CD4-positive, alpha-beta memory T cell (primary cell): ENCODE results near the gene FNDC7. TPM values are rescaled to one million over a fixed set of nuclear protein-coding genes. Genes with fewer than 3 reads are reported as not detected.

Source experiments
- CTCF ChIA-PET: fragments of 350-600 bp; sonication (Branson Sonifier 250); formaldehyde crosslinking; loops from one replicate; lab custom pipeline; 2021; ENCODE audit warnings: inconsistent platforms; ENCODE audit not compliant: partially characterized antibody; lab: Charles Lee
- POLR2A ChIA-PET: fragments of 350-600 bp; sonication (Branson Sonifier 250); formaldehyde crosslinking; loops from one replicate; lab custom pipeline; 2021; ENCODE audit not compliant: partially characterized antibody; lab: Charles Lee
- DNase-seq, 5 donors: peaks; one replicate each; pipeline versions ENCODE4 v3.0.0 to v3.0.0-alpha.2; 2020 to 2022; ENCODE audit warnings: mixed read lengths in 1 of 5
- H3K27ac ChIP-seq: one replicate; pipeline ENCODE4 v1.7.0; 2013; ENCODE audit warnings: low read depth, low read length
- H3K27me3 ChIP-seq: 2 replicates; pipeline ENCODE4 v1.7.0; 2013; ENCODE audit warnings: mild to moderate bottlenecking, low read length, moderate library complexity; ENCODE audit not compliant: insufficient read depth
- H3K36me3 ChIP-seq: 2 replicates; pipeline ENCODE4 v1.7.0; 2013; ENCODE audit warnings: mild to moderate bottlenecking, low read length, moderate library complexity; ENCODE audit not compliant: insufficient read depth
- H3K4me1 ChIP-seq: 2 replicates; pipeline ENCODE4 v1.7.0; 2013; ENCODE audit warnings: mild to moderate bottlenecking, low read length, moderate library complexity; ENCODE audit not compliant: insufficient read depth
- H3K4me3 ChIP-seq, 2 donors: one replicate each; pipeline ENCODE4 v1.7.0; 2013; ENCODE audit warnings: low read length in 2 of 2, mild to moderate bottlenecking in 1 of 2
- H3K9me3 ChIP-seq, 2 donors: one replicate each; pipeline ENCODE4 v1.7.0; 2013; ENCODE audit warnings: low read length in 2 of 2, control low read depth in 1 of 2; ENCODE audit not compliant: control insufficient read depth in 1 of 2
- H3K27ac Mint-ChIP-seq, 7 donors: one replicate each; pipeline ENCODE4 v1.8.0; 2020 to 2021; ENCODE audit warnings: mixed read lengths in 7 of 7, mild to moderate bottlenecking in 6 of 7, inconsistent platforms in 3 of 7, moderate library complexity in 3 of 7
- H3K27me3 Mint-ChIP-seq, 2 donors: one replicate each; pipeline ENCODE4 v1.8.0; 2020 to 2021; ENCODE audit warnings: mixed read lengths in 2 of 2
- H3K36me3 Mint-ChIP-seq, 2 donors: one replicate each; pipeline ENCODE4 v1.8.0; 2020 to 2021; ENCODE audit warnings: mixed read lengths in 2 of 2, inconsistent platforms in 1 of 2, mild to moderate bottlenecking in 1 of 2
- H3K4me1 Mint-ChIP-seq, 4 donors: one replicate each; pipeline ENCODE4 v1.8.0; 2020 to 2021; ENCODE audit warnings: mixed read lengths in 4 of 4, mild to moderate bottlenecking in 1 of 4
- H3K4me3 Mint-ChIP-seq, 8 donors: one replicate each; pipeline ENCODE4 v1.8.0; 2020 to 2021; ENCODE audit warnings: mixed read lengths in 8 of 8, mild to moderate bottlenecking in 7 of 8, moderate library complexity in 6 of 8, inconsistent platforms in 3 of 8
- H3K9me3 Mint-ChIP-seq, 8 donors: one replicate each; pipeline ENCODE4 v1.8.0; 2020 to 2021; ENCODE audit warnings: mixed read lengths in 8 of 8, mild to moderate bottlenecking in 5 of 8, inconsistent platforms in 3 of 8, moderate library complexity in 1 of 8
- intact Hi-C: fragments of 100-400 bp; cut with micrococcal nuclease; formaldehyde crosslinking; loops from one replicate; pipeline ENCODE4 v1.15.1; 2023
- polyA plus RNA-seq, 2 donors: library from polyadenylated mRNA; unstranded; fragments of 300-500 nt; fragmentation: Illumina TruSeq; gene quantifications; one replicate each; pipeline ENCODE4 v1.2.3, GENCODE V29; 2021
- total RNA-seq, 2 experiments: library from RNA; stranded (reverse); gene quantifications; one replicate each; pipeline ENCODE4 v1.2.3, GENCODE V29; 2021

The FNDC7 gene
- total and polyA plus RNA-seq, 4 experiments from 2014 or later: 0.10 to 0.17 (median 0.17) TPM; not detected in 1

DNA sequence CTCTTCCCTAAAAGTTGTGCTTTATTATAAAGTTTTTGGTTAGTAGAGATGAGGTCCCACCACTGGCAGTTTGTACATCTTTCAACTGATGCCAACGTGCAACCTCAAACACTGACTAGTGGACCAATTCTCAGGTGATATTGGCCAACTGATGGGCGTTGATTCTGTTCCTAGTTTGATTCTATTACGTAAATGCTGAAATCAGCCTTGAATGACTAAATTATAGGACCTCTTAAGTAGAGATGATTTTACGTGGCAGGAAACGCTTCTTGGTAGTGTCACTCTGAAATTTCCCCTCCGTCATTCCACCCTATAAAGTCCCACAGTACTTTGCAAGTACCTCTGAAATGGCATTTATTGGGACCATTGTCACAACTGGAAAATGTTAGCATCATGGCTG, 8.8 kb upstream of the FNDC7 start:
- H3K9me3 Mint-ChIP-seq: no peaks in the 10 kb centered on the region
- H3K4me1 Mint-ChIP-seq: peaks cover 42 to 76% (median 58%) of the 10 kb centered on the region in 4 donors
- H3K27ac Mint-ChIP-seq: peak overlapping the region; percentile 93 to 99 (median 95)
- H3K27me3 Mint-ChIP-seq: no peaks in the 10 kb centered on the region
- H3K4me3 Mint-ChIP-seq: peak overlapping the region; percentile 63 to 89 (median 77)
- peaks cover 70% of the 10 kb centered on the region for H3K4me1 ChIP-seq
- peak in 4 of 5 donors; percentile 60 to 76 (median 66) for DNase-seq
- CTCF ChIA-PET: interaction anchor here (1.3 to 3.5 kb wide), 4 partner anchors 11 to 60 kb away, joined by 3 to 57 read pairs (median 8); partner anchors contain the start of gene PRPF38B
- peak overlapping the region; percentile 71 for H3K27ac ChIP-seq
- peak overlapping the region in 1 of 2 donors; percentile 2 for H3K4me3 ChIP-seq
- H3K36me3 ChIP-seq: peaks cover 21% of the 10 kb centered on the region
- POLR2A ChIA-PET: interaction anchor here (0.6 to 9.9 kb wide), 5 partner anchors 7 to 59 kb away, joined by 3 to 283 read pairs (median 36); partner anchors contain the start of genes HENMT1 and PRPF38B
- peaks cover 26 to 35% of the 10 kb centered on the region in 2 donors for H3K36me3 Mint-ChIP-seq
- H3K27me3 ChIP-seq: no peaks in the 10 kb centered on the region
- intact Hi-C loops: loop anchor here (1.0 to 2.0 kb wide), 2 partner anchors 12 to 43 kb away; partner anchors contain the start of genes PRPF38B and STXBP3
- no peaks in the 10 kb centered on the region for H3K9me3 ChIP-seq

DNA sequence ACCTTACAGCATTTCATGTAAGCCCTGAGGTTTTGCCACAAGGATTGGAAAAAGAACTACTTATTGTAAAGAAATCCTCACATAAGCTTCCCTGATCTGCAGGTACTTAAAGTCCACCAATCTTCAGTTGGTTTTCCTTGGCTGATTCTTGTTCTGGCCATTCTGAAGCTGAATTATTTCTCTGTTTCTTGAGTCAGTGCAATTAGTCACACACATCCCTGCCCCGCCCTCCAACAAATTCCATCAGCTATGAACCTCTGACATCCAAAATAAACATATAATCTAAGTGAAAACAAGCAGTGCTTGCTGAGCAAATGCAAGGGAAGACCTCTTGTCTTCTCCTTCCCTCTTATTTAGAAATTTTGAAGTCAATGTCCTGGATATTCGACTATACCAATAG, 8.2 kb upstream of the FNDC7 start:
- Mint-ChIP-seq H3K4me1 (peaks cover 38 to 76% (median 58%) of the 10 kb centered on the region in 4 donors), H3K9me3 (no peaks in the 10 kb centered on the region), H3K27me3 (no peaks in the 10 kb centered on the region), H3K27ac (peak overlapping the region; percentile 93 to 99 (median 95)), H3K4me3 (peak overlapping the region in 6 of 8 donors; percentile 63 to 89 (median 76)), H3K36me3 (peaks cover 21 to 30% of the 10 kb centered on the region in 2 donors)
- Histone ChIP-seq H3K4me1 (peaks cover 70% of the 10 kb centered on the region), H3K27ac (peak overlapping the region; percentile 71), H3K36me3 (peaks cover 15% of the 10 kb centered on the region), H3K9me3 (no peaks in the 10 kb centered on the region), H3K27me3 (no peaks in the 10 kb centered on the region), H3K4me3 (no peak overlapping the region)
- ChIA-PET POLR2A (interaction anchor here (1.4 to 9.9 kb wide), 4 partner anchors 8 to 59 kb away, joined by 6 to 283 read pairs (median 74); partner anchors contain the start of genes HENMT1 and PRPF38B), CTCF (interaction anchor here (1.3 to 3.5 kb wide), 6 partner anchors 11 to 65 kb away, joined by 3 to 57 read pairs (median 4); partner anchors contain the start of gene PRPF38B)
- intact Hi-C loops: loop anchor here (1.0 kb wide), 1 partner anchor 12 kb away; the partner anchor contains the start of gene PRPF38B
- no peak for DNase-seq

DNA sequence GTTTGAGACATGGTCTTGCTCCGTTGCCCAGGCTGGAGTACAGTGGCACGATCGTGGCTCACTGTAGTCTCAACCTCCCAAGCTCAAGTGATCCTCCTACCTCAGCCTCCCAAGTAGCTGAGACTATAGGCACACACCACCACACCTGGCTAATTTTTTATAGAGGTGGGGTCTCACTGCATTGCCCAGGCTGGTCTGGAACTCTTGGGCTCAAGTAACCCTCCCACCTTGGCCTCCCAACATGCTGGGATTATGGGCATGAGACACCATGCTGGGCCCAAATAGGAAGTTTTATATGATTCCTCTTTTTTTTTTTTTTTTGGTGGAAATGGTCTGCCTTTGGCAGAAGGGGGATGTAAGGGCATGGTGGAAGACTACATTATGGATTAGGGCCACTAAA, 6.1 kb upstream of the FNDC7 start:
- H3K27ac Mint-ChIP-seq: peak overlapping the region in 3 of 7 donors; percentile 37 to 98 (median 78)
- intact Hi-C loops: no loop called here
- POLR2A ChIA-PET: interaction anchor here (8.7 to 9.9 kb wide), 2 partner anchors 14 to 61 kb away, joined by 111 to 283 read pairs; partner anchors contain the start of gene PRPF38B

DNA sequence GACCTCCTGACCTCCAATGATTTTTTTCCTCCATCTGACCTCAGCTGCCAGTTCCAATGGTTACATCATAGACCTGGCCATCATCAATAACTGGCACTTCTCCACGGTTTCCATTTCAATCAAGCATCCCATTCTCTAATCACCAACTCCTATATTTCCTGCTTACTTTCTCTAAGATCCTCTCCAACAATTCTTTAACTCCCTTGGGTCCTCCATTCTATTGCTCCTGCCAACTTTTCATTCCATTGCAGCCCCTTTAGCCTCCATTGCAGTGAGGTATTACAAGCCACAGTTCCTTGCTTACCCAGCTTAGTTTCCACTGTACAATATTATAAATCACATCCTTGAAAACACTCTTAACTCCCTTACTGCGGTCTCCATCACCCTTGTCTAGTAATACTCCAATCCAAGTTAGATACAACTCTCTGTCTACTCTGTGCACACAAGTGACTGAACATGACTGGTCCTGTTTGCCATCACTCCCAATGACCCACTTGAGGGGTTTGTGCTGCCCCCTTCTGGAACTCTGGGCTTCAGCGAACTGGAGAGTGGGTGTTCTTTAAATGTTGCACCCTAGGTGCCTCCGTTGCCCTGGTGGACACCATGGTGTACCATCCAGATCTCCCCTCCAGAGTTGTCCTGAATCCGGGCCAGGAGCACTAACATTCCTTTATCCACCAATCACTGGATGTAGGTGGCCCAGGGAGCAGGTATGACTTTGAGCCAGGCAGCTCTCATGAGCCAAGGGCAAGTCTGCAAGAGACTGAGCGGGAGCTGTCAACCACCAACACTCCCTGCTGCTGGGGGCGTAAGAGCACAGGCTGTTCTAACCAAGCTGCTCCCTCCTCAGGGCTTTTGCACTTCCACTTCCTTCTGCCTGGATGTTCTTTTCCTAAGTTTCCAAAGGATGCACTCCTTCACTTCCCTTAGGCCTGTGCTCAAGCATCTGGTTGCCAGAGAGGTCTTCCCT, 3.7 kb upstream of the FNDC7 start:
- Mint-ChIP-seq H3K27ac (peak overlapping the region in 6 of 7 donors; percentile 32 to 63 (median 61)), H3K4me3 (peak overlapping the region in 1 of 8 donors; percentile 7), H3K36me3 (no peaks in the 10 kb centered on the region), H3K27me3 (no peaks in the 10 kb centered on the region), H3K4me1 (peaks cover 19 to 45% (median 35%) of the 10 kb centered on the region in 4 donors), H3K9me3 (no peaks in the 10 kb centered on the region)
- H3K9me3 ChIP-seq: no peaks in the 10 kb centered on the region
- no peak overlapping the region for H3K27ac ChIP-seq
- DNase-seq: peak; percentile 65 to 70 (median 67)
- no peaks in the 10 kb centered on the region for H3K27me3 ChIP-seq
- intact Hi-C loops: loop anchor here (1.0 to 2.0 kb wide), 3 partner anchors 17 to 197 kb away; partner anchors contain the start of genes EEIG2 and PRPF38B
- H3K4me3 ChIP-seq: no peak overlapping the region
- POLR2A ChIA-PET: interaction anchor here (0.9 to 9.9 kb wide), 7 partner anchors 9 to 149 kb away, joined by 3 to 283 read pairs (median 8); partner anchors contain the start of genes EEIG2, HENMT1 and PRPF38B
- CTCF ChIA-PET: interaction anchor here (0.7 to 5.7 kb wide), 10 partner anchors 12 to 199 kb away, joined by 3 to 94 read pairs (median 4); partner anchors contain the start of genes EEIG2, HENMT1 and PRPF38B
- no peaks in the 10 kb centered on the region for H3K36me3 ChIP-seq
- H3K4me1 ChIP-seq: peaks cover 35% of the 10 kb centered on the region

More for the DNA sequence above, 6.1 kb upstream of the FNDC7 start:
- Mint-ChIP-seq H3K4me1 (peaks cover 28 to 63% (median 51%) of the 10 kb centered on the region in 4 donors), H3K27me3 (no peaks in the 10 kb centered on the region), H3K9me3 (no peaks in the 10 kb centered on the region), H3K4me3 (no peak overlapping the region), H3K36me3 (peaks cover 3 to 10% of the 10 kb centered on the region in 2 donors)
- CTCF ChIA-PET: interaction anchor here (3.8 to 5.7 kb wide), 2 partner anchors 13 to 61 kb away, joined by 38 to 94 read pairs; partner anchors contain the start of gene PRPF38B
- H3K27ac ChIP-seq: no peak overlapping the region
- no peak overlapping the region for H3K4me3 ChIP-seq
- H3K9me3 ChIP-seq: no peaks in the 10 kb centered on the region
- DNase-seq: no peak
- no peaks in the 10 kb centered on the region for H3K27me3 ChIP-seq
- H3K36me3 ChIP-seq: no peaks in the 10 kb centered on the region
- H3K4me1 ChIP-seq: peaks cover 54% of the 10 kb centered on the region

DNA sequence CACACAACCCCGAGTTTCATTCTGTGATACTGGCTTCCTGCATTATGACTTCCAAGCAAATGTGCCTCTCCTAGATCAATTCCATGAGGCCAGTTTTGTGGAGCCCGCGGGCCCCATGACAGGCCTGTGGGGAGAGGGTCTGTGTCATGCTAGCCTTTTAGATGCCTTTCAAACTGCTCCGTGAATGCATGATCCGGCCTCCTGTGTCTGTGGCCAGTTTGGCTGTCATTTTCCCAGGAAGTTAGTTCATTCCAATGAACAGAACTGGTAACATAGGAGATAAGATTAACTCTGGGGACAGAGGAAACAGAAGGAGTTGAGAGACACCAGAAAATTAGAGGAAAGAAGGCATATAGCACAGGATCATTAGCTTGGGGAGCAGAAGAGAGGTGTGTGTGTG, 3.2 kb downstream of the FNDC7 start:
- H3K36me3 Mint-ChIP-seq: no peaks in the 10 kb centered on the region
- no peak overlapping the region for H3K4me3 Mint-ChIP-seq
- Histone ChIP-seq H3K27ac (no peak overlapping the region), H3K36me3 (no peaks in the 10 kb centered on the region), H3K4me1 (no peaks in the 10 kb centered on the region), H3K9me3 (no peaks in the 10 kb centered on the region), H3K4me3 (no peak overlapping the region), H3K27me3 (no peaks in the 10 kb centered on the region)
- no peak overlapping the region for H3K27ac Mint-ChIP-seq
- POLR2A ChIA-PET: interaction anchor here (0.9 kb wide), 1 partner anchor 24 kb away, joined by 3 read pairs; the partner anchor contains the start of gene PRPF38B
- intact Hi-C loops: no loop called here
- CTCF ChIA-PET: interaction anchor here (0.9 kb wide), 1 partner anchor 24 kb away, joined by 3 read pairs; the partner anchor contains the start of gene PRPF38B
- no peaks in the 10 kb centered on the region for H3K4me1 Mint-ChIP-seq
- H3K9me3 Mint-ChIP-seq: peaks cover 0 to 1% (median 0%) of the 10 kb centered on the region in 8 donors
- no peak for DNase-seq
- H3K27me3 Mint-ChIP-seq: peaks cover 2 to 4% of the 10 kb centered on the region in 2 donors

DNA sequence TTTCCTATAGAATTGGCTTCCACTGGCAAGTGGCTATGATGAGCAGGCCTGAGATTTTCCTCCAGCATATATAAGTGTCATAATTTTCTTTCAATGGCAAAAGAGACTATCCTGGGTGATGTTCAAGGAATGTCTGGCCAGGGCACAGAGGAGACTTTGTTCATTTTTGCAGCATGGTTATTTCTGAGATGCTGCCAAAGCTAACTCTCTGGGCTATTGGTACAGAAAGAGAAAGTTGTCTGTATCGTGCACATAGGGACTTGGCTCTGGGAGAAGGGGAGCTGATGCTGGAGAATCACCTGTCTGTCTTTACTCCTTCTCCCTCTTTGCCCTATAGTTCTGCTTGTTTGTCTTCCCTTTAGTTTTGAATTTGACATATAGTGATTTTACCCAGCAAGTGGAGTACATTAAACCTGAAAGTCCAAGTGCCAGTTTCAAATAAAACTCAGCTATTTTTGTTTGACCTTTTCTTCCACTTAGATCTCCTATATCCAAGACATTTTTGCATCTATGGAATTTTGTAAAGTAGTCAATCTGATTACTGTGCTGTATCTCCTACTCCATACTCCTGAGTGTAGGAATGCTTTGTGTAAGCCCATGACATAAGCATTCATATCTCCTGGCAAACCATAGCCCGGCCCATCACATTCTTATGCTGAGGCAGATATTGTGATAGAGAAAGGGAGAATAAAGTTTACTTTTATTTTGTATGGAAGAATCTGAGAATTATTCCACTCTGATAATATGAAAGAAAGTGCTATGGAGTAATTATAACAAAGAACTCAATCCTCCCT, 3.9 kb downstream of the FNDC7 start:
- no peaks in the 10 kb centered on the region for H3K27me3 ChIP-seq
- intact Hi-C loops: no loop called here
- Mint-ChIP-seq H3K4me1 (no peaks in the 10 kb centered on the region), H3K9me3 (peaks cover 0 to 1% (median 0%) of the 10 kb centered on the region in 8 donors), H3K4me3 (no peak overlapping the region), H3K27ac (no peak overlapping the region), H3K36me3 (no peaks in the 10 kb centered on the region), H3K27me3 (peaks cover 2 to 4% of the 10 kb centered on the region in 2 donors)
- no peak overlapping the region for H3K4me3 ChIP-seq
- DNase-seq: no peak
- no peaks in the 10 kb centered on the region for H3K36me3 ChIP-seq
- POLR2A ChIA-PET: no interaction called here
- CTCF ChIA-PET: interaction anchor here (0.9 to 1.0 kb wide), 2 partner anchors 21 to 24 kb away, joined by 3 read pairs; partner anchors contain the start of gene PRPF38B
- H3K9me3 ChIP-seq: no peaks in the 10 kb centered on the region
- no peaks in the 10 kb centered on the region for H3K4me1 ChIP-seq
- no peak overlapping the region for H3K27ac ChIP-seq
